Measurements from ENCODE around the gene CRYBG3. TPM values are rescaled to one million over a fixed set of nuclear protein-coding genes. Genes with fewer than 3 reads are reported as not detected.
A peak's percentile ranks its signal among the peaks of the same experiment; 100 is the strongest.

The CRYBG3 gene
- total RNA-seq, 1 experiment from 2014 or later: 5.9 TPM

GRCh38 chr3:97971679-97972567 is 150.1 kb downstream of the CRYBG3 start, which contains the start of gene RIOX2:
RIOX2 (minus strand) TSS chr3:97972431; CDS start chr3:97967593, 4,838 bp downstream.
- Histone ChIP-seq H3K4ac (ENCODE audit: low read depth, low read length) (no peak within 1 kb of the TSS), H4K8ac (replicated peaks; ENCODE audit: insufficient read length, low read depth, low read length) (no peak within 1 kb of the TSS), H3K18ac (ENCODE audit: insufficient read length, low read depth, low read length) (no peak within 1 kb of the TSS), H3K27me3 (ENCODE audit: insufficient read depth, low read length) (no peaks in the 10 kb centered on the region), H3K23me2 (ENCODE audit: insufficient read length, low read depth, low read length, poor library complexity, severe bottlenecking) (peaks cover 5% of the 10 kb centered on the region), H3K27ac (ENCODE audit: insufficient read length, low read depth, low read length) (no peak within 1 kb of the TSS), H2BK5ac (ENCODE audit: insufficient read length, low read length) (no peak within 1 kb of the TSS), H3K79me1 (ENCODE audit: insufficient read depth, low read depth, low read length, poor library complexity, severe bottlenecking) (no peaks in the 10 kb centered on the region), H3K14ac (ENCODE audit: insufficient read depth, low read length) (peak within 1 kb of the TSS; percentile 84), H3T11ph (ENCODE audit: low read length) (no peak within 1 kb of the TSS), H3K4me2 (ENCODE audit: insufficient read depth, insufficient read length, low read length) (peak within 1 kb of the TSS; percentile 92), H2BK120ac (ENCODE audit: low read depth, low read length, poor library complexity, severe bottlenecking) (no peak within 1 kb of the TSS), H2BK12ac (ENCODE audit: insufficient read length, low read depth, low read length) (no peak within 1 kb of the TSS), H3K23ac (ENCODE audit: insufficient read length, low read depth, low read length) (no peak within 1 kb of the TSS), H3K79me2 (ENCODE audit: insufficient read depth, low read length) (no peaks in the 10 kb centered on the region), H3K9me3 (ENCODE audit: control insufficient read depth, low read depth, low read length) (no peaks in the 10 kb centered on the region), H4K91ac (ENCODE audit: insufficient read length, low read depth, low read length) (no peak within 1 kb of the TSS), H4K20me1 (ENCODE audit: control insufficient read depth, insufficient read depth, insufficient read length) (no peaks in the 10 kb centered on the region), H2AK5ac (ENCODE audit: insufficient read length, low read length) (no peak within 1 kb of the TSS), H2BK15ac (ENCODE audit: low read depth, low read length) (no peak within 1 kb of the TSS), H2AFZ (ENCODE audit: low read length) (peak within 1 kb of the TSS; percentile 49), H3K56ac (ENCODE audit: insufficient read length, low read depth, low read length) (no peak within 1 kb of the TSS), H3K9ac (ENCODE audit: extremely low read depth, insufficient read length, low read length) (peak within 1 kb of the TSS; percentile 54), H3K4me1 (ENCODE audit: insufficient read depth, low read length) (no peaks in the 10 kb centered on the region), H2BK20ac (ENCODE audit: low read depth, low read length, poor library complexity, severe bottlenecking) (no peak within 1 kb of the TSS), H4K5ac (ENCODE audit: insufficient read length, low read depth, low read length) (peak within 1 kb of the TSS; percentile 93)
- H3K27ac Mint-ChIP-seq: peak within 1 kb of the TSS in 1 of 3 experiments; percentile 22; a peak in 3 of 7 replicates
- no CpG with 5 or more reads among the region's 82 CpGs for WGBS (ENCODE audit: extremely low coverage, insufficient read length, low lambda C conversion rate)
- H3K36me3 Mint-ChIP-seq (ENCODE audit: insufficient read depth in 1 of 3, low read depth in 3 of 3): no peaks in the 10 kb centered on the region
- H3K4me3 Mint-ChIP-seq: peak within 1 kb of the TSS; percentile 82 to 87
- no peaks in the 10 kb centered on the region for H3K9me3 Mint-ChIP-seq
- no peak for TF ChIP-seq CTCF (conservative IDR thresholded peaks at IDR 0.05)
- peaks cover 30% of the 10 kb centered on the region for H3K27me3 Mint-ChIP-seq (ENCODE audit: low read depth)
- H3K4me1 Mint-ChIP-seq: peaks cover 11% of the 10 kb centered on the region in 2 experiments; a peak in 3 of 4 replicates
- peak; percentile 69 for DNase-seq

Data from H9 (cell line).